NT2/D1 (cell line): ENCODE measurements around the gene ADGRG3.
A peak's percentile ranks its signal among the peaks of the same experiment; 100 is the strongest.

ENCODE experiments used
- DNase-seq: peaks from one replicate; pipeline ENCODE4 v3.0.0-alpha.2; 2011; ENCODE audit warnings: low read depth, low spot score
- H3K27me3 ChIP-seq: 2 replicates; pipeline ENCODE4 v1.6.0; 2011; ENCODE audit warnings: mild to moderate bottlenecking; ENCODE audit not compliant: insufficient read length, insufficient read depth
- H3K36me3 ChIP-seq: 2 replicates; pipeline ENCODE4 v1.6.1; 2011; ENCODE audit warnings: mild to moderate bottlenecking, low read length, mixed read lengths; ENCODE audit not compliant: insufficient read depth, insufficient read length
- H3K4me1 ChIP-seq: 2 replicates; pipeline ENCODE4 v1.5.1; 2011; ENCODE audit not compliant: insufficient read depth, insufficient read length
- H3K4me3 ChIP-seq: 2 replicates; pipeline ENCODE4 v1.5.1; 2011; ENCODE audit warnings: low read depth; ENCODE audit not compliant: insufficient read length
- H3K9ac ChIP-seq: 2 replicates; pipeline ENCODE4 v1.6.0; 2011; ENCODE audit warnings: low read depth; ENCODE audit not compliant: insufficient read length
- H3K9me3 ChIP-seq: 2 replicates; pipeline ENCODE4 v1.5.1; 2011; ENCODE audit warnings: mild to moderate bottlenecking, low read length; ENCODE audit not compliant: insufficient read depth
- SUZ12 ChIP-seq: IDR thresholded peaks from 2 replicates; pipeline ENCODE4 v1.6.1; 2011; ENCODE audit not compliant: insufficient read length, insufficient read depth; ENCODE audit errors: extremely low read depth
- YY1 ChIP-seq: IDR thresholded peaks from 2 replicates; pipeline ENCODE4 v1.6.1; 2011; ENCODE audit not compliant: insufficient read length, insufficient read depth
- ZNF274 ChIP-seq: IDR thresholded peaks from 2 replicates; pipeline ENCODE4 v1.6.1; 2011; ENCODE audit warnings: mild to moderate bottlenecking, low read depth, low read length

Gene ADGRG3

GRCh38 chr16:57645691-57646387 is 22.3 kb upstream of the ADGRG3 start:
- H3K36me3 ChIP-seq: peaks cover 5% of the 10 kb centered on the region
- H3K4me3 ChIP-seq: no peak overlapping the region
- DNase-seq: no peak
- no peak overlapping the region for H3K9ac ChIP-seq
- H3K4me1 ChIP-seq: peaks cover 5% of the 10 kb centered on the region
- TF ChIP-seq ZNF274 (no peak), SUZ12 (no peak), YY1 (no peak)
- H3K9me3 ChIP-seq: no peaks in the 10 kb centered on the region
- H3K27me3 ChIP-seq: no peaks in the 10 kb centered on the region

- no peak overlapping the region for H3K9ac ChIP-seq
- no peak overlapping the region for H3K4me3 ChIP-seq
- no peaks in the 10 kb centered on the region for H3K27me3 ChIP-seq
- H3K4me1 ChIP-seq: peaks cover 7% of the 10 kb centered on the region
- no peak for TF ChIP-seq SUZ12
- no peak for TF ChIP-seq ZNF274
- TF ChIP-seq YY1: no peak
- no peaks in the 10 kb centered on the region for H3K9me3 ChIP-seq
- H3K36me3 ChIP-seq: peaks cover 9% of the 10 kb centered on the region
- DNase-seq: no peak
Observed at GRCh38 chr16:57646388-57647039, 21.6 kb upstream of the ADGRG3 start.

DNA sequence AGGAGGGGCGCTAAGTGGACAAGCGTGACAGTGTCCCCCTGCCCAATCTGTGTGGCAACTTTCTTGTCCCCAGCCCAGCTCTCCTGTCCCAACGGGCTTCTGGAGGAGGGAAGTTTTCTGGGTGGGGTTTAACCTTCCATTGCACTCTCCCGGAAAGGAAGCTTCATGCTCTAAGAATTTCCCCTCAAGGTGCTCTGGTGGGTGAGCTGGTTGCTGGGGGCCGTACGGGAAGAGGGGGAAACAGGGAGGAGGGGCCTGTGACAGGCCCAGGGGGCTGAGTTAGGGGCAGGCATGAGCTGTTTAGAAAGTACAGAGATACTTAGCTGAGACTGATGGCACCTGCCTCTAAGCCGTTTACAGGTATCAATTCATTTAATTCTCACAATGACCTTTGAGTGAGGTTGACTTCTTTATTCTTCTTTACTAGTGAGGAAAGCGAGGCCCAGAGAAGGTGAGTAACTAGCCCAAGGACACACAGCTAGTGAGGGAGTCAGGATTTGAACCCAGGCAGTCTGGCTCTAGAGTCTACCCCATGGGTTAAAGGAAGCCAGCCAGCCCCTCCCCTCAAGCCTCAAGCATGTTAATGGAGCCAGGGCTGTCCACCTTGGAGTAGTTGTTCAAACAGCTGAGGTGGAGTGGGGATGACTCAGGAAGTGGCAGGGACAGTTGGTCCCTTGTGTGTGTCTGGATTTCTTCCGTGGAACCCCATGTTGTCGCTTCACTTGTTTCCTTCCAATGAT is 20.8 kb upstream of the ADGRG3 start:
- no peaks in the 10 kb centered on the region for H3K9me3 ChIP-seq
- H3K9ac ChIP-seq: no peak overlapping the region
- TF ChIP-seq SUZ12 (no peak), YY1 (no peak), ZNF274 (no peak)
- H3K36me3 ChIP-seq: peaks cover 9% of the 10 kb centered on the region
- H3K27me3 ChIP-seq: no peaks in the 10 kb centered on the region
- H3K4me1 ChIP-seq: peaks cover 8% of the 10 kb centered on the region
- no peak for DNase-seq
- no peak overlapping the region for H3K4me3 ChIP-seq

- no peak for DNase-seq
- H3K4me3 ChIP-seq: no peak overlapping the region
- TF ChIP-seq YY1 (no peak), ZNF274 (no peak), SUZ12 (no peak)
- H3K9ac ChIP-seq: no peak overlapping the region
- peaks cover 9% of the 10 kb centered on the region for H3K36me3 ChIP-seq
- no peaks in the 10 kb centered on the region for H3K27me3 ChIP-seq
- H3K9me3 ChIP-seq: no peaks in the 10 kb centered on the region
- H3K4me1 ChIP-seq: peaks cover 10% of the 10 kb centered on the region
Observed at GRCh38 chr16:57648125-57648524, 20.0 kb upstream of the ADGRG3 start.

DNA sequence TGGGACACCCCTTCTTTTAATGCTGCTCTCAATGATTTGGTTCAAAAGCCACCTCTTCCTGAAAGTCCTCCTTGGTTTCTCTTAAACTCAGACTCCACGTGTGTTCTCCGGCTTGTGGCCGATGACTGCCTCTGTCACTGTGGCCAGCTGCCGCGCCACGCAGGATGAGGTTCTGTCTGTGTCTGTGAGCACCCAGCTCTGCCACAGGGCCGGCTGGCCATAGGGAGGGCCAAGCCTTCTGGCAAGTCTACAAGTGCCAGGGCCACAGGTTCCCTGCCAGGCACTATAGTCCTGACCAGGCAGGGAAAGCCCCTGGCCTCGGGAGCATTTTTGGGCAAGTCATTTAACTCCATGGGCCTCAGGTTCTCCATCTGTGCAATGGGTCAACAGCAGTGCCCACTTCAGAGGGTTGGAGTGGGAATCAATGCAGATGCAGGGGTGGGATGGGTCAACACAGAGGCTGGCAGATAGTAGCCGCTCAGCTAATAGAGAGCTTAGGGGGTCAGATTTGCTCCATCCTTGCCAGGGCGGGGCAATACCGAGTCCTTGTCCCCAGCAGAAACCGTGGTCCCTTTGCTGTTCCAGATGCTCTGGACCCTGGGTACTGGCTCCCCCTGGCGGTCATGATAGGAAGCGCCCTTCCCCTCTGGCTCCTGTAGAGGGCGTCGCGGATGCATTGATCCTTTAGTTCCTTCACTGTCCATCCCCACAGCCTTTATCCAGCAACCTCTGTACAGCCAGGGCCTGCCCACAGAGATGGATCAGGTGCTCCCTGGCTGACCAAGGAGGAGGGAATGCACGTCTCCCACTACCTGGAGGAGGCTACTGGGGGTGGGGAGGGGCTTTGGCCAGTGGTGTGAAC is 19.3 kb upstream of the ADGRG3 start:
- no peak overlapping the region for H3K4me3 ChIP-seq
- peaks cover 9% of the 10 kb centered on the region for H3K36me3 ChIP-seq
- TF ChIP-seq YY1: no peak
- no peak for TF ChIP-seq ZNF274
- no peak for TF ChIP-seq SUZ12
- DNase-seq: peak; percentile 83
- H3K4me1 ChIP-seq: peaks cover 17% of the 10 kb centered on the region
- H3K9me3 ChIP-seq: no peaks in the 10 kb centered on the region
- no peaks in the 10 kb centered on the region for H3K27me3 ChIP-seq
- H3K9ac ChIP-seq: no peak overlapping the region

- H3K27me3 ChIP-seq: no peaks in the 10 kb centered on the region
- TF ChIP-seq ZNF274 (no peak), SUZ12 (no peak), YY1 (no peak)
- H3K36me3 ChIP-seq: peaks cover 5% of the 10 kb centered on the region
- no peak overlapping the region for H3K4me3 ChIP-seq
- H3K9ac ChIP-seq: no peak overlapping the region
- peaks cover 16% of the 10 kb centered on the region for H3K4me1 ChIP-seq
- no peak for DNase-seq
- no peaks in the 10 kb centered on the region for H3K9me3 ChIP-seq
Observed at GRCh38 chr16:57649443-57649751, 18.7 kb upstream of the ADGRG3 start.

GRCh38 chr16:57649846-57650245 is 18.3 kb upstream of the ADGRG3 start:
- H3K9me3 ChIP-seq: no peaks in the 10 kb centered on the region
- no peak overlapping the region for H3K9ac ChIP-seq
- peaks cover 14% of the 10 kb centered on the region for H3K4me1 ChIP-seq
- H3K4me3 ChIP-seq: no peak overlapping the region
- peaks cover 4% of the 10 kb centered on the region for H3K36me3 ChIP-seq
- no peak for TF ChIP-seq SUZ12
- no peak for TF ChIP-seq ZNF274
- TF ChIP-seq YY1: no peak
- no peaks in the 10 kb centered on the region for H3K27me3 ChIP-seq
- DNase-seq: no peak
